Raji (cell line): ENCODE data around the gene WNT9B.

ENCODE experiments used
- POLR2A ChIP-seq: IDR thresholded peaks from 2 replicates; pipeline ENCODE4 v1.6.1; 2011; ENCODE audit warnings: low read depth, low read length, control low read depth; ENCODE audit not compliant: insufficient read depth

WNT9B gene

DNA sequence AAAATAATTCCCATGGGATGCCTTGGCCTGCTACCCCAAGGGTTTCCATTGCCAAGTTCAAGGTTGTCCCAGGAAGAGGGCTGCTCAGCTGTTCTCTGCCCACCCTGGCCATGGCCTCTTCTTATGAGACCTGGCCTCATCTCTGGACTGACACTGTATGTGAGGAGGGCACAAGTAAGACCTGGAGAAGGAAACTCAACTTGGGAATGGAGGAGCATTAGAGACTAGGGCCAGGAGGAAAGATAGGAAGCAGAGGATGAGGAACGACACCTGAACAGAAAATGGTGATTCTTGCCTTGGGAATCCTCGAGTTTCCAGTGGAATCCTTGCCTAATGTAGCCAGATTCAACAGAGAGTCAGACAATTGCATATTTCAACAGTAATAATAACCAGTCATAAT lies 47.0 kb downstream of the WNT9B start:
- TF ChIP-seq POLR2A = no peak

DNA sequence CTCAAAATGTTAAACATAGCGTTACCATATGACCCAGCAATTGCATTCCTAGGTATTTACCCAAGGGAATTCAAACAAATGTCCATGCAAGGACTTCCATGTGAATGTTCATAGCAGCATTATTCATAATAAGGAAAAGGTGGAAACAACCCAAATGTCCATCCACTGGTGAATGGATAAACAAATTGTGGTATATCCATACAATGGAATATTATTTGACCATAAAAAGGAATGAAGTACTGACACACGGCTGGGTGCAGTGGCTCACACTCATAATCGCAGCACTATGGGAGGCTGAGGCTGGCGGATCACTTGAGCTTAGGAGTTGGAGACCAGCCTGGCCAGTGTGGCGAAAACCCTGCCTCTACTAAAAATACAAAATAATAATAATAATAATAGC lies 47.5 kb downstream of the WNT9B start:
- TF ChIP-seq POLR2A = no peak

DNA sequence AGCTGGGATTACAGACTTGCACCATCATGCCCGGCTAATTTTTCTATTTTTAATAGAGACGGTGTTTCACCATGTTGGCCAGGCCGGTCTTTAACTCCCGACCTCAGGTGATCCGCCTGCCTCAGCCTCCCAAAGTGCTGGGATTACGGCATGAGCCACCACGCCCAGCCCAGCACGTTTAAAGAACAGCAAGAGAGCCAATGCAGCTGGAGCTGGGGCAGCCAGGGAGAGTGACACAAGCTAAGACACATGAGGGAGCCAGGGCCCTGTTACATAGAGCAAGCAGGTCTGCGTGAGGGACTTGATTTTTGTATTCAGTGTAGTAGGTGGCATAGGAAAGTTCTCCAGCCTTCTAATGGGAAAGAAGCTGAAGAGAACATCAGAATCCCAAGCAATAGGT lies 49.9 kb downstream of the WNT9B start:
- TF ChIP-seq POLR2A = no peak

DNA sequence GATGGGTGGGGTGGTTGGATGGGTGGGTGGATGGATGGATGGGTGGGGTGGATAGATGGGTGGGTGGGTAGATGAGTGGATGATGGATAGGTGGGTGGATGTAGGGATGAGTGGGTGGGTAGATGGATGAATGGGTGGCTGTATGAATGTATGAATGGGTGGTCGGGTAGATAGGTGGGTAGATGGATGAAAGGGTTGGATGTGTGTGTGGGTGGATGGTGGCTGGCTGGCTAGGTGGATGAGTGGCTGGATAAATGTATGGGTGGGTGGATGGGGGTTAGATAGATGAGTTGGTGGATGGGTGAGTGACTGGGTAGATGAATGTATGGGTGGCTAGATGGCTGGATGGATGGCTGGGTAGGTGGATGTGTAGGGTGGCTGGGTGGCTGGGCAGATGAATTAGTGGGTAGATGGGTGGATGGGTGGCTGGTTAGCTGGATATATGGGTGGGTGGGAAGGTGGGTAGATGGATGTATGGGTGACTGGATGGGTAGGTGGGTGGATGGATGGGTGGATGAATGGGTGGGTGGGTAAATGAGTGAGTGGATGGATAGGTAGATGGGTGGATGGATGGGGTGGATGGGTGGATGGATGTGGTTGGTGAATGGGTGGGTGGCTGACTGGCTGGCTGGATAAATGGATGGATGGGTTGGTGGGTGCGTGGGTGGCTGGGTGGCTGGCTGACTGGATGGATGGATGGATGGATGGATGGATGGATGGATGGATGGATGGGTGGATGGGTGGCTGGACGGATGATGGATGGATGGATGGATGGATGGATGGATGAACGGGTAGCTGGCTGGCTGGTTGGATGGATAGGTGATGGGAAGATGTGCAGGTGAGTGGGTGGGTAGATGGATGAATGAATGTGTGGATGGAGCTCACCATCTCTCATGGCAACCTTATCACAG lies 52.6 kb downstream of the WNT9B start:
- no peak for TF ChIP-seq POLR2A

DNA sequence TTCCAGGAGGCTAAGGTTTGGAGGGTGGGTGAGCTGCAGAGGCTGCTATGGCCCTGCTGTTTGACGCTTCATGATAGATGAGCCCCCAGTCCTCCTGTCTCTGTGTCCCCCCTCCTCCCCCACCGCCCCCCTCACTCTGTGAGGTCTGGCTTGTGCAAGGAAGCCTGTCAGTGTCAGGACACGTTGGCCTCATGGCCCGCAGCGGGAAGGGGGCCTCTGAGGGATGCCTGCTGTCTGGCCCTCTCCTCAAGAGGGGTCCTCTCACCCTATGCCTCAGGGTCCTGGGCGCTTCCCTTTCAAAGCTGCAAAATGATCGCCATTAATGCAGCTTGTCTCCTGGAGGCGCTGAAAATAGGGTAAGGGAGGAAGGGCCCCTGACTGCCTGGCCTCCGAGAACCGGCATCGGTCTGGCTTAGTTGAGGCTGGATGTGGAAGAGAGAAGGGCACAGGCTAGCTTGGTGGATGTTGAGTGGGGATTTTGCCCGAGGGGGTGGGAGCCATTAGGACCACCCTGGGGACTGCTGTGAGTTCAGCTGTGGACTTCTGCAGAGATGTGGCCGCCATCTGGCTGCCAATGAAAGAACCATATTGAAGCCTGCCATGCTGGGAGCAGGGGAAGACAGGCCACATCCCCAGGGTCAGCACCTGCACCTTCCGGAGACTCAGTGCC lies 56.8 kb downstream of the WNT9B start:
- no peak for TF ChIP-seq POLR2A

DNA sequence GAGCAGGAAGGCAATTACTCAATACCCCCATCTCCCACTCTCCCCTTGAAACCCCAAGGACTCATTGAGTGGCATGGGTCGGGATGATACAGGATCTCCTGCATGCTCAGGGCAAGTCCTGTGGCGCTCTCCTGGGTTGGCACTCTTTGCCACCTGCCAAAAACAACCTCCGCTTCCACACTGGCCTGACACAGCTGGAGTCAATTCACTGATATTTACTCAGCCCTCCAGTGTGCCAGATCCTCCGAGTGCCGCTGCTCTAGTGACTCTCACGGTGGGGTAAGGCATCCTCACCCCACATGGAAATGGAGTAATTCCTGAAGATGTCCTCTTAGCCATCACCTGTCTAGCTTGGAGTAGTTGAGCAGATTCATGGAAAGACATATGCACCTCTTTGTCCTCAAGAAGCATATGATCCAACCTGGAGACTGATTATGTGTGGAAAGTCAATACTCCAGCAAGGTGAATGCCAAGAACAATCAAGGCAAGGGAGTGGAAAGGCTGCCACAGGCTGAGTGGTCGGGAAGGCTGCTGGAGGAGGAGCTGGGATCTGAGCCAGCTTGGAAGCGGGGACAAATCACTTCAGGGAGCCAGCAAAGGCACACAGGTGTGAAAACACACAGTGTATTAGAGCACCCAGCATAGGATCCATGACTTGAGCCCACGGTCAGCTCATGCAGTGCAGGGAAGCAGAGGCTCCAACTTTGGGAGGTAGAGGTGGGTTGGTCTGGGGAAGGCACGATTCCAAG lies 59.0 kb downstream of the WNT9B start:
- TF ChIP-seq POLR2A = no peak

DNA sequence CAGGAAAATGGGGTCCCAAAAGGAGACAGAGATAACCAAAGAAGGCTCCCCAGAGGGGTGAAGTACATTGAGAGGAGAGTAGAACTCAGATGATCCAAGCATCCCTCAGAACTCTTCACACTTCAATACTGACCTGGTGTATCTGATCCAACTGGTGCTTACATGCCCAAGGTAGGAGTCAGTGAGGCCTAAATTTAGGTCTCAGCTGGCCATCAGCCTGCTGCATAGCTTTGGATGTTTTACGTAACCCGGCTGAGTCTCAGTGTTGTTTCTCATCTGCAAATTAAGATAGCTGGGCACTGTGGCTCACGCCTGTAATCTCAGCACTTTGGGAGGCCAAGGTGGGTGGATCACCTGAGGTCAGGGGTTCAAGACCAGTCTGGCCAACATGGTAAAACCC lies 59.9 kb downstream of the WNT9B start:
- TF ChIP-seq POLR2A = no peak

DNA sequence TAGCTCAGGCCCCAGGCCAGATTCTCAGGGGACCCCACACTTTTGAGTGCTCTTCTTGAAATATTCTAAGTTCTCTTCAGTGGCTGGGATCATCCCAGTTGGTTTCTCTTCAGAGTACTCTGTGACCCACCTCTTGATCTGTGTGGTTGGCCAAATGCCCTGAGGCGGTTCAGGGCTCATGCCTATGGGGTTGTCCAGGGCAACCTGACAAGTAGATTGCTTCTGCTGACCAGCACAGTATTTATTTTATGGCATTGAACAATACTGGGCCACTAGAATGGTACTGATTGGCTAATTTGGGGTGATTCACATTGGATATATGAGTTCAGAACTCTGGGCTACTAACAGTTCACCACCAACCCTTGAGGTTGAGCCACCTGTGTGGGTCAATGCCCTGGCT lies 64.2 kb downstream of the WNT9B start:
- TF ChIP-seq POLR2A = no peak

DNA sequence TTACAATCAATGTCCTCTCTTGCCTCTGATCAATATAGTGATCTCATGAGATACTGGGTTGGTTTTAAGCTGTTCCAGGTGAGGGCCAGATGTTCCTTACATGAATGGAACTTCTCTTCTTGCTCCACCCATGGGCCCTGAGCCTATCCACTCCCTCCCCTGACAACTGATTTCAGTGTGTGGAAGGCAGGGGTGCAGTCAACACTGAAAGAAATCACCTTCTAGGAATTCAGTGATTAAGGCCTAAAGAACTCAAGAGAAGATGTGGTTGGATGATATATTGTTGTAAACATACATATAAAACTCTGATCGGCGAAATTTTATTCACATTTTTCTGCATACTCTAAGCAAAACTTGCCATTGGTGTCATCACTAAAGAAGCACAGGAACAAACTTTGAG lies 64.8 kb downstream of the WNT9B start:
- TF ChIP-seq POLR2A = no peak

DNA sequence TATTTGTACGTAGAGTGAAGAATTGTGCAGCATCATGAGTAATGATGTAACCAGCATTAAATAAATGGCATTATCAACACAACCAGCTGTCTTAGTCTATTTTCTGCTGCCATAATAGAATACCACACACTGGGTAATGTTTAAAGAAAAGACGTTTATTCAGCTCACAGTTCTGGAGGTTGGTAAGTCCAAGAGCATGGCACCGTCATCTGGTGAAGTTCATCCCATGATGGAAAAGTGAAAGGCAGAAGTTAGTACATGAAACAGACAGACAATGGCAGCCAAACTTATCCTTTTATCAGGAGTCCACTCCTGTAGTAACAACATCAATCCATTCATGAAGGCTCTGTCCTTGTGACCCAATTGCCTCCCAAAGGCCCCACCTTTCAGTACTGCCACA lies 65.2 kb downstream of the WNT9B start:
- no peak for TF ChIP-seq POLR2A

DNA sequence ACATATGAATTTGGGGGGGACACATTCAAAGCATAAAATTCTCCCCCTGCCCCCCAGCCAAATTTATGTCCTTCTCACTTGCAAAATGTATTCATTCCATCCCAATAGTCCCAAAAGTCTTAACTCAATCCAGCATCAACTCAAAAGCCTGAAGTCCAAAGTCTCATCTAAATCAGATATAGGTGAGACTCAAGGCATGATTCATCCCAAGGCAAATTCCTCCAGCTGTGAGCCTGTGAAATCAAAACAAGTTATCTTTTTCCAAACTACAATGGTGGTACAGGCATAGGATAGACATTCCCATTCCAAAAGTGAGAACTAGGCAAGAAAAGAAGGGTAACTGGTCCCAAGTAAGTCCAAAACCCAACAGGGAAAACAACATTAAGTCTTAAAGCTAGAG lies 65.7 kb downstream of the WNT9B start:
- no peak for TF ChIP-seq POLR2A

DNA sequence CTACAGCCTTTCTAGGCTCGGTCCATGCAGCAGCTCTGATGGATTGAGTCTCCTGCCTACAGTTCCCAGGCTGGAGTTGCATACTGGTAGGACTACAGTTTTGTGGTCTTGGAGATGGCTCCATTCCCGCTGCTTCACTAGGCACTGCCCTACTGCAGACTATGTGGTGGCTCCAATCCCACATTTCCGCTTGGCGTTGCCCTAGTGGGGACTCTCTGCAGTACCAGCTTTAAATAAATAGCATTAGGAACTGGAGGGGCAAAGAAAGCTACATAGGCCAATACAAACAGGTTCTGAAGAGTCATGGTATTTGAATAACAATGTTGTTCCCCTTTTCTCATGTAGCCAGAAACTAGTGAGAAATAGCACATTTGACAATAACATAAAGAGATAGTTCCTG lies 66.1 kb downstream of the WNT9B start:
- TF ChIP-seq POLR2A = no peak

DNA sequence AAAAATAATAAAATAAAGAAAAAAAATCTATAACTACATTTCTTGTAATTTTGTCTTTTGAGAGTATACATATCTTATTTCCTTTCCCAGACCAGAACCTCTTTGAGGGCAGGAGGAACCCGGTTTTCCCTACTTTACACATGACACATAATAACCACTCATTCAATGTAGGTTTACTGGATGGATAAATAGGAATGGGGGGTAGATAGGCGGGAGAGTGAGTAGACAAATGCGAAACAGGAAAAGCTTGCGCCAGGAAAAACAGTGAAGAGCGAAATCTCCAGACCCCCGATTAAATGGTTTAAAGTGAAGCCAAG lies 71.1 kb downstream of the WNT9B start:
- TF ChIP-seq POLR2A = no peak

DNA sequence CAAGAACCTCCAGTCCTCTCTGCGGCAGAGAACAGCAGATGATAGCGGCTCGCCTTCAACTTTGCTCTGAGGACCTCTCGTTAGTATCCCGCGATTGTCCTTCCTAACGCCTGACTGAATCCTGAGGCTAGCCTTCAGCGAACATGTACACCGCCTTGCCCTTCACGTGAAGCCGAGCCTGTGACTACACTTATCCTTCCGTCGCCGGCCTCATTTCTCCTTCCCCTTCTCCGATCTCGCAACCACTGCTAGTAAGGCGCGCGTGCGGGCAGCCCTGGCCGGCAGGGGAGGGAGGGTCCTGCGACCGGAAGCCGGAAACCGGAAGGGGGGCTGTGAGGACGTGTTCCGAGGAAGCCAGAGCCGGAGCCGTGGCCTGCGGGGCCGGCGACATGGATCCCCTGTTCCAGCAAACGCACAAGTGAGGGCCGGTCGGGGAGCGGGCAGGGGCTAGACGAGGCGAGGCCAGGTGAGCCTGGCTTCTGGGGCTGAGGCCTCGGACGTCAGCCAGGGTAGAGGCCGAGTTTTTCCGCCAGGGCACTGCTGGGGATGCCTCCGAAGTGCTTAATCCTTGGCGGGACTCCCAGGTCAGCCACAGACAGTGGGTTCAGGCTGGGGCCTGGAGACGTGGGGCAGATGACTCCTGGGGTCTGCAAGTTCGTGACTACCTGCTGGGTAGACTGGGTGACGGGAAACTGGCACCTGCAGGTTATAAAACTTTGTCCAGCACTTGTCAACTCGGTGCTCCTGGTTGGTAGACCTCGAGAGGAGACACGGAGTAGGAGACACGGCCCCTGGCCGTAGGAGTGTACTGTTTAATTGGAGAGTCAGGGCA lies 71.6 kb downstream of the WNT9B start, which contains the start of gene GOSR2:
Gene GOSR2 (plus strand): TSS at position 357 of the 832 bp plus-strand sequence. CDS start 33 bp downstream, at position 390.
- peak; percentile 90 for TF ChIP-seq POLR2A
